ENCODE data around the gene CFAP91.
"Not testable (repeated sequence)": the region's sequence is repeated elsewhere in the genome, so short reads cannot be mapped to it uniquely, and the experiment has no call there.

CFAP91 gene

DNA sequence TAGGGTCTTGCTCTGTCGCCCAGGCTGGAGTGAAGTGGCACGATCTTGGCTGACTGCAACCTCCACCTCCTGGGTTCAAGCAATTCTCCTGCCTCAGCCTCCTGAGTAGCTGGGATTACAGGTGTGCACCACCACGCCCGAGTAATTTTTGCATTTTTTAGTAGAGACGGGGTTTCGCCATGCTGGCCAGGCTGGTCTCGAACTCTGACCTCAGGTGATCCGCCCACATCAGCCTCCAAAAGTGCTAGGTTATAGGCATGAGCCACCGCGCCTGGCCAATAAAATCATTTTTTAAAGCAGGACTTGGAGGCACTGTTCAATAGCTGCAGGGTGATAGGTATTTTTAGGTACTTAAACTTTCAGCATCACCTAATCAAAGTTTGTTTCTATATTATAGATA, 24.6 kb upstream of the CFAP91 start:
- not testable (repeated sequence) for DNase-seq

GRCh38 chr3:119679874-119680273, 22.9 kb upstream of the CFAP91 start:
- no peak for DNase-seq

GRCh38 chr3:119681279-119681678, 21.5 kb upstream of the CFAP91 start:
- DNase-seq: peak; percentile 66

DNA sequence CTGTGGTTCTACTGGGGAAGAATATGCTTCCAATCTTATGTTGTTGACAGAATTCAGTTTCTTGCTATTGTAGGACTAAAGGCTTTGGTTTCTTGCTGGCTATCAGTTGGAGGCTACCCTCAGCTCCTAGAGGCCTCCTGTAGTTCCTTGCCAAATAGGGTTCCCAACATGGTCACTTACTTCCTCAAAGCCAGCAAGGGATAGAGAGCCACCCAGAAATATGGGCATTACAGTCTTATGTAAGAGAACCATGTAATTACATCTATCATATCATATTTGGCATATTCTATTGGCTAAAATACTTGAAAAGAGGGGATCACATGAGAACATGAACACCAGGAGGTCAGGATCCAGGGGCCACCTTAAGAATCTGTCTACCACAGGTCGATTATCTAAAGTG, 19.4 kb upstream of the CFAP91 start:
- DNase-seq: no peak

DNA sequence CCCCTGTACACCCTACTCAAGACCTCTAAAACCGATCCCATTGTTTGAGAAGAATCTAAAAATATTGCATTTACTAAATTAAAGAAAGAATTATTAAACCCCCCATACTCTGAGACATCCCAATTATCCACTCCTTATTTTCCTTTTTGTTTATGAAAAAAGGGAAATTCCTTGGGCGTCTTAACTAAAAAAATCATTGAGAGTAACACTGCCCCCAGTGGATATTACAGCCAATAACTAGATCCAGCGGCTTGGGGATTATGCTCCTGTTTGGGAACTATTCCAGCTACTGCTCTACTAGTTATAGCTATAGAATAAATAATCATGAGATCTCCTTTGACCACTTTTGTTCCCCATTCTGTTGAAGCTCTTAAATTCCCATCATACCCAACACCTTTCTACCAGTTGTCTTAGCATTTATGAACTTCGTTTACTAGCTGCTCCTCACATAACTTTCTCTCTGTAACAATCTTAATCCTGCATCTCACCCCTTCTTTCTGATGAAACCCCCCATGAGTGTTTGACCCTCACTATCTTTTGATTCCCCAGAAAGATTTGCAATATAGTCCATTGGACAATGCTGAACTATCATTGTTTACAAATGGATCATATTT, 12.7 kb upstream of the CFAP91 start:
- peak; percentile 48 for DNase-seq

DNA sequence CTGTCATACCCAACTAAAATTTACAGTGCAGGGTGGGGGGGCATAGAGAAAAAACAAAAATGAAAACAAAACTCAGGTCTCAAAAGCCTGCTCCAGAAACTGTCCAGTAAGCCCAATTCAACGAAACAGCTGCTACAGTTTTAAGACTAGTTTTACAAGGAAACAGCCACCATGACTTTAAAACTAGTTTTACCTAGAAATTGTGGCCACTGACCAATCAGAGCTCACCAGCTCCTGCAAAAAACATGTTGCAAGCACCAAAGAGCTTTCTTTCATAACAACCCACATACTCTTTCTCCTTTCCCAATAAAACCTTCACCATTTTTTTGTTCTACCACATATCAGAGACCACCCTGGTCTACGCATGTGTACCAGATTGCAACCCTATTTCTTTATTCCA, 7.3 kb upstream of the CFAP91 start:
- peak; percentile 31 for DNase-seq

GRCh38 chr3:119697394-119697793, 5.4 kb upstream of the CFAP91 start:
- no peak for DNase-seq

GRCh38 chr3:119700269-119700919, 2.4 kb upstream of the CFAP91 start:
- DNase-seq: peak; percentile 70

DNA sequence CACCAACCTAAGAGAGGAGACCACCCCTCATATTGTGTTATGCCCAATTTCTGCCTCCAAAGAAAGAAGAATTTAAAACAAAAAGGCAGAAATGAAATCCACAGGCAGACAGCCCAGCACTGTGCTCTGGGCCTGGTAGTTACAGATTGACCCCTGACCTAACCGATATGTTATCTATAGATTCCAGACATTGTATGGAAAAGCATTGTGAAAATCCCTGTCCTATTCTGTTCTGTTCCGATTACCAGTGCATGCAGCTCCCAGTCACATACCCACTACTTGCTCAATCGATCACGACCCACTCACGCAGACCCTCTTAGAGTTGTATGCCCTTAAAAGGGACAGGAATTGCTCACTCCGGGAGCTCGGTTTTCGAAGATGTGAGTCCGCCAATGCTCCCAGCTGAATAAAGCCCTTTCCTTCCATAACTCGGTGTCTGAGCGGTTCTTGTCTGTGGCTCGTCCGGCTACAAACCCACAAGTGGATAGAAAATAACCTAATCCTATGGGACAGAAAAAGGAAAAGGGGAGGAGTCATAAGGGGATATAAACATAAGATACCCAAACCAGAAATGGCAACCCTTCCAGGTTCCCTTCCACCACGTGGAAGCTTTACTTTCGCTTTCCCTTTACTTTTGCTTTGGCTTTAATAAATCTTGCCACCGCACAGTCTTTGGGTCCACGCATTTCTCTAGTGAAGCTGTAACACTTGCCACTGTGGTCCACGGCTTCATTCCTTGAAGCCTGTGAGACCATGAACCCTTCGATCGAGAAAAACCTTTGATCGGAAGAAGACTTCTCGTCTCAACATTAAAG, 1.7 kb upstream of the CFAP91 start:
- peak; percentile 12 for DNase-seq

DNA sequence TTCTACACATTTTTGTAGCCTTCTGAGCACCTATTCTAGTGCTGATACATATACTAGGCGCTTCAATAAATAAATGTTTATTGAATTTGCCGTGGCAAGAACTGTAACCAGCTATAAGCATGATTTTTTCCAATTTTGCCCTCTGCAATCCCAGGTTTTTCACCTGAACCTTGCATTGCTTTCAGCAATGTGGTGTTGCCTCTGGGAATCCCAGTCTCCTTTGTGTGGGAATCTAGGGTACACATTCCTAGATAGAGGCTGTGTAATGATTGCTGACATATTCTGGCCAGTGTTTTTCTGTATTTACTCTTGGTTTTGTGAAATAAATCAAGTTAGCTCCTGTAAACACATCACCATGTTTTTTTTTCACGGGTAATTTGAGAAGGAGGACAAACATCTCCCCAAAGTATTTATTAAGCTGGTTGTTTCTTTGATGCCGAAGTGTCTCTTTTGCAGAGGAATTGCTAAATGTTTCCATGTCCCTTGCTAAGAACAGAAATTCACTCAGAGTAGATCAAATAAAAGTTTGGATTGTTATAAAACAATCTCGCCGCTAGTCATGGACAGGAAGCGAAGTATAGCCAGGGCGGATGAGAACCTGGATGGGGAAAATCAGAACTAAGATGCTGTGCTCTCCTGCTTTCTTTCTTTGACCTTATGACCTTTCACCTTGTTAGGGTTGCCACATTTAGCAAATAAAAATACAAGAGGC, 1.2 kb downstream of the CFAP91 start:
- peak; percentile 32 for DNase-seq

DNA sequence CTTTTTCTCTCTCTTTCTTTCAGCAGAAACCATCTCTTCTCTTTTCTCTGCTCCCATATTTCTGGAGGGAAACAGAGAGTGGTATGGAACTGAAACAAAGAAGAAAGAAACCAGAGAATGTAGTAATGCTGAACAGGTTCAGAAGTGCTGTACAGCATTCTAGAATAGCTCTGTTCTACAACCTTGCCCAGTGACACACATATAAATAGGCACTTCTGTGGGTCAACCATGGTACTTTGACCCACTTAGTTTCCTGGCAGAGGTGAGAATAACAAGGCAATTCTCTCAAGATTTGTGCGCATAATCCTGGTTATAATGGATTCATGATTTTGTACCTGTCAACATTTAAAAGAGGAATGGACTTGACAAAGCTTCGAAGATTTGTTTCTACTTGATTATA, 12.3 kb downstream of the CFAP91 start:
- DNase-seq: no peak

DNA sequence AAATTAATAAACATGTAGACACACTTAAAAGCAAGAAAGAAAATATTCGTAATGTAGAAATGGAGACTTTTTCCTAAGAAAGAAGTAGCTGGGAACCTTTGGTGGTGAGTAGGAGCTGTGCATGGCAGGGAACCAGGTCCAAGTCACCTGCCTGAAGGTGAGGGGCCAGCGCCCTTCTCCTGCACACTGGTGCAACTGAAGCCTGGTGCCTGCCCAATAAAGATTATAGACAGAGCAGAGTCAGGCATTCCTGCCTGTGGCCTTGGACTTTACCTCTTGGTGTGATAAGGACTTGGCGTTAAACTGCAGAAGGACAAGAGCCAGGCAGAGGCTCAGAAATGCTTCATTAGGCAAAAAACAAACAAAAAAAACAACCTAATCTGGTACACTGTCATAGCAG, 14.2 kb downstream of the CFAP91 start:
- DNase-seq: no peak

- no peak for DNase-seq
These were observed 14.7 kb downstream of the CFAP91 start for GRCh38 chr3:119717520-119717919.

DNA sequence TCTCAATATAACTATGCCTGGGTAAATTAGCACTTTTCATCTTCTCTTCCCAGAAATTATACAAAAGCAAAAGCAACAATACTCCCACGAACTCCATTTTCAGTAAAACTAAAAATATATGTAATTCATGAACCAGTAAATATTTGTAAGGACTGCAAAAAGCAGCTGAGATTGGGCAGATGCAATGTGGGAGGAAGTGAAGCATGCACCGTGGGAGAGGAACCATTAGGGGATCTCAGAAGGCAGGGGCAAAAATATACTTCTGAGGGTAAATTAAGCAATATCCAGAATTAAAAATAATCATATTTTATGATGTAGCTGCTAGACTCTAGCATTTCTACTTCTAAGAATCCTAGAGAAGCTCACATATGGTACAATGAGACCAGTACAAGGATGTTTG, 20.2 kb downstream of the CFAP91 start:
- no peak for DNase-seq

- DNase-seq: no peak
These were observed 24.1 kb downstream of the CFAP91 start for GRCh38 chr3:119726909-119727308.

GRCh38 chr3:119729996-119730395, 27.2 kb downstream of the CFAP91 start:
- no peak for DNase-seq

- DNase-seq: peak; percentile 1
These were observed 28.9 kb downstream of the CFAP91 start for GRCh38 chr3:119731560-119732343.

GRCh38 chr3:119733812-119734211, 31.0 kb downstream of the CFAP91 start:
- DNase-seq: no peak

GRCh38 chr3:119738741-119739140, 35.9 kb downstream of the CFAP91 start:
- DNase-seq: no peak

DNA sequence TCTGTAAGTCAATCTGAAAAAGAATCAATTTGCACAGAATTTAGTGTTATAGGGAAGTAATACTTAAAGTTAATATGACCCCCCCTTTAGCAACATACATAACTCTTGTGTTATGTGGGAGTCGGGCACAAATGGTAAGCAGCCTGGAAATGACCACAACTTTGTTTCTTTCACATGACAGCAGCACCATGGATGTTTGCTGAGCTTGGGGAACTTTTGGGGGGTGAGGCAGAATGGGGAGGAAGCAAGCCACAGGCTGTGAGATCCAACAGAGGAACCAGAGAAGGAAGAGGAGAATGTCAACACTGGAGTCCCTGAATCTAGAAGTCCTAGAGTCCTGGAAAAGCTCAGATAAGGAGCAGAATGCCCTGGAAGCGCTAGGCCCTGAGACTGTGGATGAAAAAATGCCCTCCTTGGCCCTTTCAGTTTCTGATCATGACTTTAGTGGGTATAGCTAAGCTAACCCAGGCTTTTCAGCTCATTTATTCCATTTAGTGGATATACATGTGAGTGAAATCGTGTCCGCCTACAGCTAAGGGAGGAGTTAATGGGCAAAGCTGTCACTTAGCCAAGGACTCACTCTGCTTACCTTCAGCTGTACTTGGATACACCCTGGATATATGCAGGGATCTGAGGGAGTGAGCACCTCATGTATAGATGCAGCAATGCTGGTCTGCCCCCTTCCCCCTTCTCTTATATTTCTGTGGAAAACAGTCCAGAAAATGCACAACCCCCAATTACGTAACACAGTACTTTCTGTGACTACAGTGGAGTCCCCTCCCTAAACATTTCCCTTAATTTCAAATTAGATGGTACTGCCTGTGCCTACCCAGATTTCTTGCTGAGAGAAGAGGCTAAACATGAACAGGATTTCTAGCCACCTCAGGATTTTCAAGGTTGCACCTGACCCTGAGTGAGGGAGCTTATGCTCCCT, 39.1 kb downstream of the CFAP91 start:
- no peak for DNase-seq

- no peak for DNase-seq
These were observed 41.1 kb downstream of the CFAP91 start for GRCh38 chr3:119743921-119744320.
